NCI-H446 (cell line): Measurements from ENCODE around the gene CTTNBP2.

Source experiments
- DNase-seq, 2 experiments: peaks; one replicate each; lab custom pipeline; 2025; lab: John Stamatoyannopoulos, UW

The CTTNBP2 gene

GRCh38 chr7:117873310-117874190, at the start of gene CTTNBP2:
Gene CTTNBP2 (minus strand): TSS chr7:117873441. CDS start chr7:117873415, 26 bp downstream.
- DNase-seq = no peak

- DNase-seq = no peak
These were observed 43.1 kb upstream of the CTTNBP2 start for GRCh38 chr7:117916309-117916708.

GRCh38 chr7:117912421-117912820, 39.2 kb upstream of the CTTNBP2 start:
- no peak for DNase-seq

- no peak for DNase-seq
These were observed 35.0 kb upstream of the CTTNBP2 start for GRCh38 chr7:117908031-117908795.

- DNase-seq = no peak
These were observed 33.9 kb upstream of the CTTNBP2 start for GRCh38 chr7:117907049-117907640.

- DNase-seq = no peak
These were observed 29.2 kb upstream of the CTTNBP2 start for GRCh38 chr7:117902314-117902889.

- no peak for DNase-seq
These were observed 28.0 kb upstream of the CTTNBP2 start for GRCh38 chr7:117901089-117901797.

- no peak for DNase-seq
These were observed 23.1 kb upstream of the CTTNBP2 start for GRCh38 chr7:117896339-117896738.

- DNase-seq = no peak
These were observed 22.0 kb upstream of the CTTNBP2 start for GRCh38 chr7:117895276-117895675.

GRCh38 chr7:117894037-117894436, 20.8 kb upstream of the CTTNBP2 start:
- DNase-seq = no peak

GRCh38 chr7:117892821-117893220, 19.6 kb upstream of the CTTNBP2 start:
- no peak for DNase-seq

GRCh38 chr7:117889611-117890010, 16.4 kb upstream of the CTTNBP2 start:
- no peak for DNase-seq

- no peak for DNase-seq
These were observed 15.4 kb upstream of the CTTNBP2 start for GRCh38 chr7:117888627-117889026.

- DNase-seq = no peak
These were observed 9.4 kb upstream of the CTTNBP2 start for GRCh38 chr7:117882594-117882993.

- no peak for DNase-seq
These were observed 3.5 kb upstream of the CTTNBP2 start for GRCh38 chr7:117876761-117877160.

GRCh38 chr7:117875566-117875965, 2.3 kb upstream of the CTTNBP2 start:
- DNase-seq = no peak

- DNase-seq = no peak
These were observed 1.0 kb upstream of the CTTNBP2 start for GRCh38 chr7:117874191-117874700.

GRCh38 chr7:117872561-117873309, 506 bp downstream of the CTTNBP2 start:
- DNase-seq = no peak

- no peak for DNase-seq
These were observed 1.3 kb downstream of the CTTNBP2 start for GRCh38 chr7:117871778-117872538.

- no peak for DNase-seq
These were observed 1.9 kb downstream of the CTTNBP2 start for GRCh38 chr7:117871401-117871777.
